Mesenchymal stem cell (in vitro differentiated cells and primary cell): ENCODE results near the gene DPYD.

Experiments used
- DNase-seq: peaks from one replicate; pipeline ENCODE4 v3.0.0-alpha.2; 2013
- H2AFZ ChIP-seq: one replicate; pipeline ENCODE4 v1.6.1; 2013; ENCODE audit warnings: low read depth, mild to moderate bottlenecking, control low read depth, inconsistent platforms, low read length, moderate library complexity
- H2AK5ac ChIP-seq: 2 replicates; pipeline ENCODE4 v1.6.1; 2013; ENCODE audit warnings: low read length, moderate library complexity, mild to moderate bottlenecking, inconsistent platforms; ENCODE audit not compliant: severe bottlenecking
- H2BK120ac ChIP-seq: one replicate; pipeline ENCODE4 v1.6.1; 2013; ENCODE audit warnings: low read depth, mild to moderate bottlenecking, inconsistent platforms, low read length, moderate library complexity
- H2BK12ac ChIP-seq, 2 experiments: one replicate each; pipeline ENCODE4 v1.6.1; 2013; ENCODE audit warnings: inconsistent platforms in 2 of 2, low read length in 2 of 2, mild to moderate bottlenecking in 2 of 2, moderate library complexity in 2 of 2, control low read depth in 1 of 2
- H2BK15ac ChIP-seq: one replicate; pipeline ENCODE4 v1.6.1; 2013; ENCODE audit warnings: mild to moderate bottlenecking, low read depth, inconsistent platforms; ENCODE audit not compliant: poor library complexity, severe bottlenecking
- H2BK5ac ChIP-seq: 2 replicates; pipeline ENCODE4 v1.6.1; 2013; ENCODE audit warnings: low read depth, mild to moderate bottlenecking, low read length, control low read depth, inconsistent platforms; ENCODE audit not compliant: poor library complexity, severe bottlenecking
- H3K14ac ChIP-seq, 2 experiments: one replicate each; pipeline ENCODE4 v1.6.1; 2013; ENCODE audit warnings: inconsistent platforms in 2 of 2, low read length in 2 of 2, control low read depth in 1 of 2, mild to moderate bottlenecking in 1 of 2, moderate library complexity in 1 of 2
- H3K18ac ChIP-seq, 2 experiments: one replicate each; pipeline ENCODE4 v1.6.1; 2013; ENCODE audit warnings: inconsistent platforms in 2 of 2, low read length in 2 of 2, control low read depth in 1 of 2, low read depth in 1 of 2, mild to moderate bottlenecking in 1 of 2
- H3K23ac ChIP-seq, 2 experiments: one replicate each; pipeline ENCODE4 v1.6.1; 2013; ENCODE audit warnings: inconsistent platforms in 2 of 2, low read length in 2 of 2, mild to moderate bottlenecking in 2 of 2, moderate library complexity in 2 of 2, control low read depth in 1 of 2
- H3K27ac ChIP-seq: 2 replicates; pipeline ENCODE4 v1.5.1; 2013; ENCODE audit warnings: mild to moderate bottlenecking, moderate library complexity, low read length, control low read depth, inconsistent platforms; ENCODE audit not compliant: poor library complexity, severe bottlenecking
- H3K27me3 ChIP-seq, 2 experiments: 2 replicates each; pipeline versions ENCODE4 v1.6.1 to v1.7.0; 2013; ENCODE audit warnings: low read length in 2 of 2, mild to moderate bottlenecking in 2 of 2, moderate library complexity in 2 of 2, control low read depth in 1 of 2, inconsistent platforms in 1 of 2; ENCODE audit not compliant: control insufficient read depth in 1 of 2, insufficient read depth in 1 of 2
- H3K36me3 ChIP-seq, 2 experiments: 2 replicates each; pipeline versions ENCODE4 v1.6.1 to v1.7.0; 2013; ENCODE audit warnings: low read length in 2 of 2, control low read depth in 1 of 2, inconsistent platforms in 1 of 2, low read depth in 1 of 2, mild to moderate bottlenecking in 1 of 2; ENCODE audit not compliant: insufficient read depth in 2 of 2, control insufficient read depth in 1 of 2
- H3K4ac ChIP-seq, 2 experiments: one replicate each; pipeline ENCODE4 v1.6.1; 2013; ENCODE audit warnings: inconsistent platforms in 2 of 2, low read length in 2 of 2, mild to moderate bottlenecking in 2 of 2, moderate library complexity in 2 of 2, control low read depth in 1 of 2, low read depth in 1 of 2
- H3K4me1 ChIP-seq: 2 replicates; pipeline ENCODE4 v1.6.1; 2013; ENCODE audit warnings: low read depth, low read length, control low read depth; ENCODE audit not compliant: control insufficient read depth, insufficient read depth
- H3K4me2 ChIP-seq: 2 replicates; pipeline ENCODE4 v1.6.1; 2013; ENCODE audit warnings: low read length, mild to moderate bottlenecking, inconsistent platforms; ENCODE audit not compliant: poor library complexity, severe bottlenecking
- H3K4me3 ChIP-seq, 2 experiments: 2 replicates each; pipeline versions ENCODE4 v1.5.1 to v1.7.0; 2013; ENCODE audit warnings: low read length in 2 of 2, mild to moderate bottlenecking in 2 of 2, control low read depth in 1 of 2, low read depth in 1 of 2; ENCODE audit not compliant: insufficient read depth in 1 of 2
- H3K79me1 ChIP-seq: replicated peaks from 2 replicates; pipeline ENCODE4 v1.6.1; 2013; ENCODE audit warnings: mild to moderate bottlenecking, control low read depth, low read length, inconsistent platforms; ENCODE audit not compliant: poor library complexity, severe bottlenecking
- H3K9ac ChIP-seq: 2 replicates; pipeline ENCODE4 v1.7.0; 2013; ENCODE audit warnings: mild to moderate bottlenecking, low read length, moderate library complexity
- H3K9me3 ChIP-seq: 2 replicates; pipeline ENCODE4 v1.7.0; 2013; ENCODE audit warnings: mild to moderate bottlenecking, low read length; ENCODE audit not compliant: control insufficient read depth
- H4K8ac ChIP-seq: one replicate; pipeline ENCODE4 v1.6.1; 2013; ENCODE audit warnings: inconsistent platforms, mild to moderate bottlenecking, low read length, moderate library complexity
- H4K91ac ChIP-seq: one replicate; pipeline ENCODE4 v1.6.1; 2013; ENCODE audit warnings: mild to moderate bottlenecking, low read length, inconsistent platforms
- WGBS: methylation state at CpG from one replicate; pipeline ENCODE4 v1.1.7; 2013; ENCODE audit warnings: mixed read lengths; 5-methylcytosine and 5-hydroxymethylcytosine counted together

Gene DPYD

DNA sequence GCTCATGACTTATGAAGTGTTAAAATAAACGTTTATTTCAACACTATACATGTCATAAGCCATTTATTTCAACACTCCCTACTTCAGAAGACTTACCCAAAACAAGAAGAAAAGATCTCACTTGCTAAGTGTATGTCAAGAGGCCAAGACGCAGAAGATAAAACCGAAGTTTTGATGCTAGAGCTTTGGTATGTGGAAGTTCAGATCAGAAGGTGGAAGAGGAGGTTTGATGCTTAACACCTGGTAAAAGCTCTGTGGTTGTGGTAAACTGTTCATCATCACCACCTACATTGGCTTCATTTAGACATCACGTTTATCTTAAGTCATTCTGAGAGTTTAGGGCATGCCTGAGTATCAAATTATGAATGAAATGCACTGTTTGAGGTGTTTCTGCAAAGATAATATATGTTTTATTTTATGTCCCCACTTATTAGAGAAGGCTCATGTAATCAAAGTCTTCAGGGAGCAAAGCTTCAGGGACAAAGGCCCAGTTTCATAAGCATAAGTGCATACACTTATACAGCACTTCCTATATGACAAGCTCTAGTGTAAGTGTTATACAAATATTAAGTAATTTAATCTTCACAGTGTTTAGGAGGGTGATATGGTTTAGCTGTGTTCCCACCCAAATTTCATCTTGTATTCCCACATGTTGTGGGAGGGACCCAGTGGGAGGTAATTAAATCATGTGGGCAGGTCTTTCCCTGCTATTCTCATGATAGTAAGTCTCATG is 665.9 kb downstream of the DPYD start:
- Histone ChIP-seq H3K4ac (no peak overlapping the region), H3K4me1 (no peaks in the 10 kb centered on the region), H4K91ac (no peak overlapping the region), H3K27me3 (no peaks in the 10 kb centered on the region), H3K14ac (no peak overlapping the region), H2BK15ac (no peak overlapping the region), H3K18ac (no peak overlapping the region), H2BK120ac (no peak overlapping the region), H3K9ac (no peak overlapping the region), H2AK5ac (no peak overlapping the region), H2BK5ac (no peak overlapping the region), H2AFZ (no peak overlapping the region), H3K9me3 (no peaks in the 10 kb centered on the region), H3K4me2 (no peak overlapping the region), H4K8ac (no peak overlapping the region), H3K23ac (no peak overlapping the region), H3K27ac (no peak overlapping the region), H2BK12ac (no peak overlapping the region), H3K36me3 (no peaks in the 10 kb centered on the region), H3K4me3 (no peak overlapping the region), H3K79me1 (no peaks in the 10 kb centered on the region)
- WGBS, result 61% methylated on average over 3 of the region's 4 CpGs
- DNase-seq, result no peak

DNA sequence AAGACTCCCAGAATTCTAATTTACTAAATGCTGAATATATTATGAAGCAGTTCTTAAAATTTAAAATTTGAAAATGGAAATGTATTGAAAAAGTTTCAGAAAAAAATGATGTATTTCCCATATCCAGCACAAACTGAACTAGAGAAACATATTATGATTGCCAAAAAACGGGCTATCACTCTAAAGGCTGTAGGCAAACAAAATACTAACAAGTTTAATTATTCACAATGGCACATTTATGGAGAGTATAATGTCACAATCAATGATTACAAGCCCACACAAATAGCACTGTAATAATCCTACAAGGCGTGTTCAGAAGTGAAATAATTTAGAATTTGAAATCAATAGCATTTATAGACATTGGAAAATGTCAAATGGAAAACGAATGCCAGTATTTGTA is 667.9 kb downstream of the DPYD start:
- H2BK120ac ChIP-seq, result no peak overlapping the region
- H4K8ac ChIP-seq, result no peak overlapping the region
- H3K9ac ChIP-seq, result no peak overlapping the region
- no peak overlapping the region for H3K14ac ChIP-seq
- no peak overlapping the region for H2AFZ ChIP-seq
- no peaks in the 10 kb centered on the region for H3K9me3 ChIP-seq
- no peak overlapping the region for H3K27ac ChIP-seq
- H3K36me3 ChIP-seq, result no peaks in the 10 kb centered on the region
- no peak overlapping the region for H3K4ac ChIP-seq
- H3K4me3 ChIP-seq, result no peak overlapping the region
- H3K79me1 ChIP-seq, result no peaks in the 10 kb centered on the region
- no peak overlapping the region for H4K91ac ChIP-seq
- no peak for DNase-seq
- H3K18ac ChIP-seq, result no peak overlapping the region
- no peaks in the 10 kb centered on the region for H3K27me3 ChIP-seq
- H3K23ac ChIP-seq, result no peak overlapping the region
- no peak overlapping the region for H2AK5ac ChIP-seq
- no peak overlapping the region for H3K4me2 ChIP-seq
- H2BK5ac ChIP-seq, result no peak overlapping the region
- no CpG with 5 or more reads among the region's 3 CpGs for WGBS
- no peak overlapping the region for H2BK15ac ChIP-seq
- H3K4me1 ChIP-seq, result no peaks in the 10 kb centered on the region
- H2BK12ac ChIP-seq, result no peak overlapping the region

DNA sequence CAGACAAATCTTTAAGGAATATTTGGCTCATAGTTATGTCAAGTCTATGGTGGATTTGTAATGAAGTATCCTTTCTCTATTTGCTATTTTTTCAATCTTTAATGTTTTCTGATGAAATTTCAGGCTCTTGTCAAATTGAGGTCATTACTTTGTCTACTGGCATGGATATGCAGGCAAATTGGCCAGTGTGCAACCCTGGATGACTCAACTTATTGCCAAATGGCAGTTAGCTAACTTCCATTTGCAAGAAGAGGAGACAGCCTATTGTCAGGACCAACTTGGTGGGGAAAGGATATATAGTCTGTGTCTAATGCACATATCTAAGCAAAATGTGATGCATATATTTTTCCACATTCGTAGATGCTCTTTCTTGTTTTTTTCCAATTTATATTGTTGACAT is 668.8 kb downstream of the DPYD start:
- Histone ChIP-seq H3K27ac (no peak overlapping the region), H4K91ac (no peak overlapping the region), H3K4me3 (no peak overlapping the region), H3K9me3 (no peaks in the 10 kb centered on the region), H3K4me2 (no peak overlapping the region), H3K36me3 (no peaks in the 10 kb centered on the region), H4K8ac (no peak overlapping the region), H2AK5ac (no peak overlapping the region), H2AFZ (no peak overlapping the region), H2BK12ac (no peak overlapping the region), H3K79me1 (no peaks in the 10 kb centered on the region), H3K4me1 (no peaks in the 10 kb centered on the region), H3K27me3 (no peaks in the 10 kb centered on the region), H2BK5ac (no peak overlapping the region), H3K23ac (no peak overlapping the region), H2BK120ac (no peak overlapping the region), H2BK15ac (no peak overlapping the region), H3K18ac (no peak overlapping the region), H3K14ac (no peak overlapping the region), H3K4ac (no peak overlapping the region), H3K9ac (no peak overlapping the region)
- WGBS, result no CpG with 5 or more reads among the region's 1 CpG
- DNase-seq, result peak; percentile 51

GRCh38 chr1:97247196-97247595 is 673.6 kb downstream of the DPYD start:
- Histone ChIP-seq H3K4me2 (no peak overlapping the region), H3K27ac (no peak overlapping the region), H2BK120ac (no peak overlapping the region), H4K8ac (no peak overlapping the region), H3K4ac (no peak overlapping the region), H2AK5ac (no peak overlapping the region), H3K27me3 (no peaks in the 10 kb centered on the region), H3K9me3 (no peaks in the 10 kb centered on the region), H2BK5ac (no peak overlapping the region), H2BK15ac (no peak overlapping the region), H3K4me3 (no peak overlapping the region), H3K79me1 (no peaks in the 10 kb centered on the region), H3K4me1 (no peaks in the 10 kb centered on the region), H3K36me3 (no peaks in the 10 kb centered on the region), H3K23ac (no peak overlapping the region), H3K14ac (no peak overlapping the region), H2BK12ac (no peak overlapping the region), H4K91ac (no peak overlapping the region), H2AFZ (no peak overlapping the region), H3K18ac (no peak overlapping the region), H3K9ac (no peak overlapping the region)
- no peak for DNase-seq
